ENCODE results near the gene FGFR3.

FGFR3 gene

DNA sequence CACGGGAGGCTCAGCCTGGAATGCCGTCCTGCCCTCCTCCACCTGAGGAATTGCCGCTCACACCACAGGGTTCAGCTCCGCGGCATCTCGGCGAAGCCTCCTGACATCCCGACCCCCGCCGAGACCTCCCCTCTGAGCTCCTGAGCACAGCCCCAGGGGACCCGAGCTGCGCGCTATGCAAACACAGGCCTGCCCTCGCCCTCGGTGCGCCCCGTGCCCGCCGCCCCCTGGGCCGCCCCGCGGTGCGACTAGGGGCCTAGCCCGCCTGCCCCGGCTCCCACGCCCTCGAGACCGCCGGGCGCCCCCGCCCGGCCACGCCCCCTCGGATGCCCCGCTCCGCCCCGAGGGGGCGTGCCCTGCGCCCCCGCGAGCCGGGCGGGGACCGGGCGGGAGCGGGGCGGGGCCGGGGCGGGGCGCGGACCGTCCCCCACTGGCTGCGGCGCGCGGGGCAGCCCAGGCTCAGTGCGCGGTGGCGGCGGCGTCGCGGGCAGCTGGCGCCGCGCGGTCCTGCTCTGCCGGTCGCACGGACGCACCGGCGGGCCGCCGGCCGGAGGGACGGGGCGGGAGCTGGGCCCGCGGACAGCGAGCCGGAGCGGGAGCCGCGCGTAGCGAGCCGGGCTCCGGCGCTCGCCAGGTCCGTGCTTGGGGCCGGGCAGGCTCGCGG lies at the start of gene FGFR3:
Gene FGFR3 (plus strand): TSS at position 462 of the 664 bp plus-strand sequence. CDS start 642 bp downstream, outside the sequence.
- peak in 1 of 2 donors; percentile 17 for DNase-seq (ENCODE audit: low read depth in 2 of 2)

DNA sequence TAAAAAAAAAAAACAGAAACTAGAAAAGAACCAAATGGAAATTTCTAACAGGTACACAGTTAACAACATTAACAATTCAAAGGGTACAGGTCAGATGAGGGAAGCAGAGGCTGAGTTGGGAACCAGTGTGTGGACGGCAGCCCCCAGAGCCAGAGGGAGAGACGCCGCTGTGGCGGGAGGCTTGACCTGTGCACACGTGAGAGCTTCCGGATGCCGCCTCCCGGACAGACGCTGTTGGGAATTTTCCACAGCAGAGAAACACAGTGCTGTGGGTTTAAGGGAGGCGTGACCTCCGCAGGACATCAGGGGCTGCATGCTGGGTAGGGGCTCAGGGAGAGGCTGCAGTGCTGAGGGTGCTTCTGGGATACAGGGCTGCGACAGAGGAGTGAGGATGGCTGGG lies 49.5 kb upstream of the FGFR3 start:
- no peak for DNase-seq (ENCODE audit: low read depth in 2 of 2)

DNA sequence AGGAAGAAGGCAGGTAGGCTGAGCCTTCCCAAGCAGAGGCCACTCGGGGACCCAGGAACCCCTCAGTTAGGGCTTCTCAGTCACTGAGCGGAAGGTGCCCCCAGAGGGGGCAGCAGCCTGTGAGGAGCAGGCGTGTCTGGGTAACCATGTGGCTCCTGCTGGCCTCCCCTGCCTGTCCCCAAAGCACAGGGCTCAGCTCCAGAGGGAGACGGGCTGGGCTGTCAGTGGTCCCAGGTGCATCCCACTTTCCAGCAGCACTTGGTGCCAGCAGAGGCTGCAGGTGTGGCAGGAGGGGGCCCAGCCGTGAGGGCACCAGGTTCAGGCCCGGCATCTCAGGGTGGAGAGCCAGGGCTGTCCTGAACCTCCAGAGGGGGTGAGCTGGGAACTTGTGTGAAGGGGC lies 49.1 kb upstream of the FGFR3 start:
- DNase-seq (ENCODE audit: low read depth in 2 of 2), result no peak

DNA sequence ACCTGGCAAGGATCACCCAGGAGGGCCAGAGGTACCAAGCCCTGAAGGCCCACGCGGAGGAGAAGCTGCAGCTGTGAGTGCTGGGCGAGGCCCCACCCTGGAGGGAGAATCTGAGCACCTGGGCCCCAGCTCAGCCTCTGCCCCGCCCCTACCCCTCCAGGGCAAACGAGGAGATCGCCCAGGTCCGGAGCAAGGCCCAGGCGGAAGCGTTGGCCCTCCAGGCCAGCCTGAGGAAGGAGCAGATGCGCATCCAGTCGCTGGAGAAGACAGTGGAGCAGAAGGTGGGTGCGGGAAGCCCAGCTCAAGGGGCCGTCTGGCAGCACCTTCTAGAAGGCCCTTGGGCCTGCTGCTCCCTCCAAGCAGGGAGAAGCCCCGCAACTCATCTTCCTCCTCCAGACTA lies 48.5 kb upstream of the FGFR3 start:
- DNase-seq (ENCODE audit: low read depth in 2 of 2), result no peak

DNA sequence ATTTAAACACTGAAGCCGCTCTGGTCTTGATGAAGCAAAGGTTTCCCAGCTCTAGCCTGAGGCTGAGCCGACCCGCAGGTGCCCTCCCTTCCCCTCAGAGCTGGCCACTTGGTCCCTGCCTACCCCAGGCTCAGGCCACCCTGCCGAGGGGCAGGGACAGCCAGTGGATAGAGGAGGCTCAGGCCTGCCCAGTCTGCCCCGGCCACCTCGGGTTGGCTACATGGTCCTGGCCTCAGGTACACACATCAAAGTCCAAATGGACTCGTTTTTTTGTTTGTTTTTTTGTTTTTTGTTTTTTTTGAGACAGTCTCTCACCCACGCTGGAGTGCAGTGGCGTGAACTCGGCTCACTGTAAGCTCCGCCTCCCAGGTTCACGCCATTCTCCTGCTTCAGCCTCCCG lies 47.9 kb upstream of the FGFR3 start:
- no peak for DNase-seq (ENCODE audit: low read depth in 2 of 2)

DNA sequence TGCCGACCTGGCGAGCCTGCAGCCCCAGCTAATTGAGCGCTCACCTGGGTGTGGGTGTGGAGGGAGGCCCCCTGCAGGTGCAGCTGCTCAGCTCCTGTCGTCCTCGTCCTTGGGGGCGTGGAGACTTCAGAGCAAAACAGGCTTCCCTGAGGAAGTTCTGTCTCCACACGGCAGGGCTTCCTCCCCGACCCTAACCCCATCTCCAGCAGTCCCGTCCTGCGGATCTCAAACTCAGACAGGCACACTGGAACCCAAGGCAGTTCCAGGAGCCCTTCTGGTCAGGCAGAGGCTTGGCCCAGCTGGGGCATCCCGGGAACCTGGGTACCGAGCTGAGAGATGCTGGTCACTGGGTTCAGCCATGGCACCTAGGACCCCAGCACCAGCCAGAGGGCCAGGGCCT lies 47.4 kb upstream of the FGFR3 start:
- DNase-seq (ENCODE audit: low read depth in 2 of 2), result no peak

DNA sequence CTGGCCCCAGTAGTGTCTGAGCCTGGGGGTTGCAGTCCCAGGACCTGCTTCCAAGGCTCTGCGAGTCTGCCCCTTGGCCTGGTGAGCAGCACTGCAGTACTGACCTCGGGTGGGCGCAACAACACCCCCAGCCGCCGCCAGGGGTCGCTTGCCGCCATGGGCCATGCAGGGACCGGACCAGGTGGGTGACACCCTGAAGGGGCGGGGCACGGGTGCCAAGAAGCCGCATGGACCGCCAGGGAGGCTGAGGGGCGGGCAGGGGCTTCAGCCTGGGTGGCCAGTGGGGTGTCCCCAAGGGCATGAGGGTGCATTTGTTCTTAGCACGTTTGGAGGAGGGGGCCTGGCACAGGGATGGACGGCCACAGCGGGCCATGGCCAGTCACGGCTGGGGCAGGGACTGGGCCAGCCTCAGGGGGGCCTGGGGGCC lies 46.8 kb upstream of the FGFR3 start:
- peak; percentile 77 to 82 for DNase-seq (ENCODE audit: low read depth in 2 of 2)

DNA sequence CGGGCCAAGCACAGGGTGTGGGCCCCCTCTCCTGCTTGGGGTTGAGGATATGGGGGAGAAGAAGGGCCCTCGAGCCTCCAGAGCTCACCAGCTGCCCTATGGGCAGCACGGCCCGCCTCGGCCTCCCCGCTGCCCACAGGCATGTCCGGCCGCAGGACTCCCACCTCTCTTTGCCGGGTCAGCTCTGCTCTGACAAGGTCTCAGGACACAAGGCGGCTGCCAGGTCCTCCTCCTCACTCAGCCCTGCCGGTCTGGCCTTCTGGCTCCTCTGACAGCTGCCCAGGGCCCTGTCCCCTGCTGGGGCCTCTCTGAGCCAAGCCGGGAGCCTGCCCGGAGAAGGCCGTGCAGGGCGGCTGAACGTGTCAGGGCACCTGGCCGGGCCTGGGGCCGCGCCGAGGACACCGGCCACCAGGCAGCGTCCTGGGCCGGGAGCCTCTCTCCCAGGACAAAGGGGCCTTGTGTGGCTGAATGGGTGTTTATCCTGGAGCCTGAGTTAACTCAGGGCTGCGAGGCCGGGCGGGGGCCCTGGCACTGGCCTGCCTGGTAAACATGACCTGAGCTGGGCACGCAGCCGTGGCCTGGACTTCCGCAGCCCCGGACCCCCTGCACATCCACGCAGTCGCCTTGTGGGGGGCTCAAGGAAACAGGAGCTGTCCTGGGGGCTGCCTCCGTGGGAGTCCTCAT lies 46.0 kb upstream of the FGFR3 start:
- no peak for DNase-seq (ENCODE audit: low read depth in 2 of 2)

DNA sequence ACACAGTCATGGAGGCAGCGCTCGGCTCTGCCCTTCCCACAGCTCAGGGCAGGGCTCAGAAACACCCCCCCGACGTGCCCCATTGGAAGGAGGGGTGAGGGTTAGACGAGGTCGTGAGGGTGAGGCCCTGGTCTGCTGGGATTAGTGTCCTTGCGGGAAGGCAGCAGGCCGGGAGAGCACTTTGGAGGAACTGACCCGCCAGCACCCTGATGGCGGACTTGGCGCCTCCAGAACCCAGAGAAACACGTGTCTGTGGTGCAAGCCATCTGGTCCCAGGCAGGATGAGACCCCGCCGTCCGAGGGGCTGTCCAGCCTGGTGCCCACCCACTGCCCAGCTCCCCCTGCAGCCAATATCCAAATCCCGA lies 45.5 kb upstream of the FGFR3 start:
- DNase-seq (ENCODE audit: low read depth in 2 of 2), result no peak

DNA sequence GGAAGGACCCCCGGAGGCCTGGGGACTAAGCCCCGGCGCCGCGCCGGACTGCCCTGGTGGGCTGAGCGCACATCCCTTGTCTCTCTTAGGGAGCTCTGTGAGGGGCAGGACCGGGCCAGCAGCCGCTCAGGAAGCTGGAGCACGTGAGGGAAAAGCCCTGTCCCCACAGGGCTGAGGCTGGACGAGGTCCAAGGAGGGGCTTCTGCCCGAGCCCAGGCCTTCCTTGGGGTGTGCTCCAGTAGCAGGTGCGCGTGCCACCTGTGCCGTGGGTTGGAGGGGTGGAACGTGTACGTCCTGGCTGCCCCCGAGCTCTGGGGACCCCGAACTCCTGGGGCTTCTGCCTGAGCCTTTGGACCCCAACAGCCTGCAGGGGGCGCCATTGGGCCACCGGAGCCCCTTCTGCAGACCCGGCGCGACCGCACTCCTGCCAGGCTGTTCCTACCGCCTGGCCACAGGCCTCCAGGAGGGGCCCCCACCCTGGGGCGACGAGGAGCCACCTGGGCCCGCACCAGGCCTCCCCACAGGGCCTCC lies 44.6 kb upstream of the FGFR3 start:
- peak; percentile 72 to 77 for DNase-seq (ENCODE audit: low read depth in 2 of 2)

DNA sequence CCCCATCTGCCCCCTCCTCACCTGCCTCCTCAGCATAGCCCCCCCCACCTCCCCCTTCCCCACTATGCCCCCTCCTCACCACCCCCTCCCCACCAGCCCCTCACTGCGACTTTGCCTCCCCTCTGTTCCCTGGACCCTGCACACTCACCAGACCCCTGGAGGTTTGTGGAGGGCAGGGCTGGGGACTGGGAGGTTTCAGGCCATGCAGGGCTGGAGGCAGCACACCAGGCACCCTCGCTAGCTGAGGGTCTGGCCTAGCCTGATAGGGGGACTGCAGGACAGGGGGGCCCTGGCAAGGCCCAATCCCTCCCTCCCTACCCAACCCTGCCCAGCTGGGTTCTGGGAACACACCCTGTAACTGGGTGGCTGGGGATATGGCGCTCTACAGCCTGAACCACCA lies 43.7 kb upstream of the FGFR3 start:
- DNase-seq (ENCODE audit: low read depth in 2 of 2), result no peak

DNA sequence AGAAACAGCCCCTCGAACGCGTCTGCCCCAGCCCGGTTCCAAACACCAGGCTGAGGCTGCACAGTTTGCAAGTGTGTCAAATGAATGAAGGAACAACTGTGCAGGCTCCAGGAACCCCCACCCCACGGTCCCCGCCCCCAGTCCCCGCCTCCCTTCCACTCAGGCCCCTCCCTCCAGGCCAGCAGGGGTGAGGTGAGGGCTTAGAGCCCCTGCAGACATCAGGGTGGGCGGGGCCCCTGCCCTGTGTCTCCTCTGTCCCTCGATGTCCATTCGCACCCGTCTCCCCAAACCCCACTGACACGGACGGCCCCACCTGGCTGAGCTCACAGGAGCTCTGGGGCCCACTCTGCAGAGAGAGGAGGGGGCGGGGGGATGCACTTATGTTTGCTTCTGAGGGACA lies 43.3 kb upstream of the FGFR3 start:
- DNase-seq (ENCODE audit: low read depth in 2 of 2), result no peak

DNA sequence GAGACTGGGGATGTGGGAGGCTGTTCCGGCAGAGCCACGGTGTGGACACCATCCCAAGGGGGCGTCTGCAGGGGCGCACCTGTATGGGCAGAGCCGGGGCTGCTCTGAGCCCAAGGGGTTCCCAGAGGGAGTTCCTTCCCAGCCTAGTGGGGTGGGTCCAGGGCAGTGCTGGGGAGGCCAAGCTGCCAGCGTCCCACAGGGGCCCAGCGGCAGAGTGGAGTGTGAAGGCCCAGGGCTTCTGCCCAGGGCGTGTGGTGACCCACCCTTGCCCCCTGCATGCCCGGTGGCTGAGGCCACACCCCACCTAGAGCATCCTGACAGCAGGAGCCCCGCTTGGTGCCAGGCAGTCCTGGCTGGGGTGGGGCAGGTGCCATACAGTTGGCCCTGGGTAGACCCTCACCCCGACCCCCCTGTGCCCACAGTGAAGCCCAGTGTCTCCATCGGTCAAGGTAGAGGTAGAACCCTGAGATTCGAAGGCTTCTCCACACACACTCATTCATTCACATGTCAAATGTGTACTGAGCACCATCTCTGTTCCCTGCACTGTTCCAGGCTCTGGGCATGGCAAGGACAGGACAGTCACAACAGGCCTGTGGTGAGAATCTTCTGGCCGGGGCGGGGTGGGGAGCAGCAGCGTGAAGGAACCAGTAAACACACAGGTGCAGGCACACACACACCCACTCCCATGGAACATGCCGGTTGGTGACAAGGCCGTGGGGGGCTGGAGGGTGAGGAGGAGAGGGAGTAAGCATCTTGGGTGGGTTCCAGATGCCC lies 42.5 kb upstream of the FGFR3 start:
- DNase-seq (ENCODE audit: low read depth in 2 of 2), result no peak

DNA sequence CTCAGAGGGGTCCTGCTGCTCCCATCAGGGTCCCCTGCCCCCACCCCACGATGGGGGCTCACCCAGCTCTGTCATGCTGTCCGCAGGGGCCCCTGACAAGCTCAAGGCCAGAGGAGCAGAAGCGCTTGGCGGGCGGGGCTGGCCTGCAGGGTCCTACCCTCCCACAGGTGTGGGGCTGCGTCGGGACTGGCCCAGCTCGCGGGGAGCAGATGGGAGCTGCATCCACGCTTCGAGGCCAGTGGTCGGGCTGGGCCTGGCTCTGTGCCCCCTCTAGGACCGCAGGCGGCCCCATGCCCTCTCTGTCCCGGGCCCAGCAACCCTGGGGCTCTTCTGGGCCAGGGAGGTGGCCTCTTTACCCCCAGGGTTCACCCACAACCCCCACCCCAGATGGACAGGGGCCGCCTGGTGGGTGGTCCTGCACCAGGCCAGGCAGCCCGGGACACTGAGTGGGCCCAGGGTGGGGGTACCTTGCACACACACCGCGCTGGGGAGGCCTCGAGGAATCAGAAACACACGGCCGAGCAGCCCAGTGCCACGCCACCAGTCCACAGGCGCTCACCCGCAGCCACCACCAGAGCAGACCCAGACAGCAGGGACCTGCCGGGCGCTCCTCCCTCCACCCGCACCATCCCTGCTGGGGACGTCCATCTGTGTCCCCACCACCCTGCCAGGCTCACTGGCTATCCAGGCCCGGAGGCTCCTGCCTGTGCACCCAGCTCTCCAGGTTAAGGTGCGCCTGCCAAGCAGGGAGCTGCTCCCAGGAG lies 41.8 kb upstream of the FGFR3 start:
- DNase-seq (ENCODE audit: low read depth in 2 of 2), result no peak

DNA sequence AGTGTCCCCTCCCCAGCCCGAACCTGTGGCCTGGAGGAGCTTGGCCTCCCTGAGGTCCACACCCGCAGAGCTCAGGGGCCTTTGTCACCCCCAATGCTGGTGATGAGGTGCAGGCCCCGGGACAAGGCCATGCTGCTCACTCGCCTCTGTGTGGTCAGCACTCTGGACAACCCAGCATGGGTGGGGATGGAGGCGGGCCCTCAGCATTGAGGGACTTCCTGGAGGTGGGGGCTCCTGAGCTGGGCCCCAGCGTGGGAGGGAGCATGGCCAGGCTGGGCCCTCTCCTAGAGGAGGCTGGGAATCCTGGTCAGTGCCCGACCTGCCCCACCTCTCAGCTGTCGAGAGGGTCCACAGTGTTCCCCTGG lies 41.2 kb upstream of the FGFR3 start:
- DNase-seq (ENCODE audit: low read depth in 2 of 2), result no peak

DNA sequence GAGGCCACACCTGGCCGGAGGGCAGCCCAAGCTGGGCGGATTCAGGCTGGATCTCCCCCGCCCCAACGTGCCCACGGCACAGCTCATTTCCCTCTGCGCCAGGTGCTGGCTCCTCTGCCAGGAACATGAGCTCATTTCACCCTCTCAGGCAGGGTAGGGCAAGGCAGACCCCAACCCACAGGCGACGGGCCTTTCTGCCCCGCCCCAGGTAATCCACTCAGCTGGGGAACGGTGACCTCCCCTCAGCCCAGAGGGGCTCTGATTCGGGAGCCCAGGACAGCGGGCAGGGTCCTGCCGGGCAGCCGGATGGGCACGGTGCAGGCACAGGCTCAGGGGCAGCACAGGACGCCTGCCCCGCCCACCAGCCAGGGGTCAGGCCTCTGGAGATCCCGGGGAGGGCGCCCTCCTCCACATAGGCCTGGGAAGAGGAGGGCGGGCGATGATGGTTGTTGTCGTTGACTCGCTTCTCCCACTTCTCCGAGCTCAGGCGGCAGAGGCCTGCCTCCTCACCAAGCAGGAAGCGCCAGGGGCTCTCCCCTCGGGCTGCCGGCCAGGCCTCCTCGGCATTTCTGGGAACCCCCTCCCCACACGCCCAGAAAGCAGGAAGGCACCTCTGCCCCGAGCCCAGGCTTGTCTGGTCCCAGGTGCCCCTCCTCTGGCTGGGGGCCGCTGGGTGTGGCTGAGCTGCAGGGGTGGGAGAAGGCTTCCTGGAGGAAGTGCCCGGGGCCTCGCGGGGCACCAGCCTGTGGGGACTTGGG lies 40.6 kb upstream of the FGFR3 start:
- DNase-seq (ENCODE audit: low read depth in 2 of 2), result peak; percentile 18 to 30

DNA sequence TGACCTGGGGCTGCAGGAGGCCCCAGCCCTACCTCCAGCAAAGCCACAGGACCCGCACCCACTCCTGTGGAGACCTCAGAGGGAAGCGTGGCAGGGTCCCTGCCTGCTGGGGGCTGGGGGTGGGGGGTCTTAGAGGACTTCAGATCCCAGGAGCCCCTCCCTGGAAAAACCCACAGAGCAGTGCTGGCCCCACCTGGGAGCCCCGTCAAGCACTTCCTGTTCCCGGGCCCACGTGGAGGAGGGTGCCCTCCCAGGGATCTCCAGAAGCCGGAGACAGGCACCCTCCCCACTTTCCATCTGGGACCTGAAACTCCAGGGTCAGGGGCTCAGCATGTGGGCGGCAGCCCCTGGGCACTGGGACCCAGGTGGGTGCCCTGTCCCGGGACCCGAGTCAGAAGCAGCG lies 39.8 kb upstream of the FGFR3 start:
- no peak for DNase-seq (ENCODE audit: low read depth in 2 of 2)

DNA sequence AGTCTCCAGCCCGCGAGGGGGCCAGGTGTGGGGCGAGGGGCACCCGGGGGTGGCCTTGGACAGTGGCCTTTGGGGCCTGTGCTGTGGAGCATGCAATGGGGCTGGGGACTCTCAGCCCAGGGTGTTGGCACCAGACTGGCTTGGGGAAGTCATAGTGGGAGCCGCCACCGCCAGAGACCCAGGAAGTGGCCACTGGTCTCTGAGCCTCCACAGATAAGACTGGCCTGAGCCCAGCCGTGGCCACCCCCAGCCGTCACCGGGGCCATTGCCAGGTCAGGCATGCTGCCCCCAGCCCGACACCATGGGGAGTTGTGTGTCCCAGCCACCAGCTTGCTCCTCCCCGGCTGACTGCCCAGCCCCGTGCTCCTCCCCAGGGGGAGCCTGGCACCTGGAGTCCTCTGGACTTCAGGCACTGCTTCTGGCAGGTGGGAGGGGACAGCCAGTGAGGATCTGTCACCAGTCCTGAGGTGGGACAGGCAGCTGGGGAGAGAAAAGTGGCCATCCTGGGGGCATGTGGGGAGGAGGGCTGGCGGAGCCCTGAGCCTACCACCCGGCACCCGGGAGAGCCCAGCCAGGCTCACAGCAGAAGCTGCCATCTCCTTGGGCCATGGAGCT lies 39.3 kb upstream of the FGFR3 start:
- no peak for DNase-seq (ENCODE audit: low read depth in 2 of 2)

DNA sequence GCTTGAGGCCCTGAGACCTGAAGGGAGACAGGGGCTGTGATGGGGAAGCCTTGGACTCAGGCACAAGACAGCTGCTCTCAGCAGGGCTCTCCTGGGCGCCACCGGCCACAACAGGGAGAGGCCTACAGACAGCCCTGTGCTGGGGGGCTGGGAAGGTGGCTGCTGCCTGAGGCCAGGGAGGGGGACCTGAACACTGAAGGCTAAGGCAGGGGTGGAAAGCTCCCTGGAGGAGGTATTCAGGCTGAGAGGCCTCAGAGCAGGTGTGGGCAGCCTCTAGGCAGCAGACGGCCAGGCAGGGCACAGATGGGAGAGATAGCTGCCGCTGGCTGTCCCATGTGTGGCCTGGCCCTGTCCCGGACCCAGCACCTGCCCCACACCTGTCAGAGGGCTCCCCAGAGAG lies 38.8 kb upstream of the FGFR3 start:
- DNase-seq (ENCODE audit: low read depth in 2 of 2), result no peak

DNA sequence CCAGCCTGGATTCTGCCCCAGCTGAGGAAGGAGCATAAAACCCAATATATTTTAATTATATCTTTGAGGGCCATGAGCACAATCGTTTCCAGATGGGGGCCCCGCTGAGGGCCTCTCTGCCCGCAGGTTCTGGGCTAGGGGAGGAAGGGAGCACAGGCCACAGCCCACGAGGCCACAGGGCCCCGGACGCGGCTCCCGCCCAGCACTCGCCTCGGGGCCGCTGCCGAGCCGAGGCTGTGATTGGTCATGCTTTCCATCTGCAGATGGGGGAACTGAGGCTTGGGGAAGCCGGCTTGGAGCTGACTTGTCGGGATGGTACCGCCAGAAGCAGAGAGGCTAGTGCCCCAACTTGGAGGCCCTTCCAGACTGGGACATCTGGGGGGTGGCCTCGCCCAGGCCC lies 37.8 kb upstream of the FGFR3 start:
- DNase-seq (ENCODE audit: low read depth in 2 of 2), result no peak

DNA sequence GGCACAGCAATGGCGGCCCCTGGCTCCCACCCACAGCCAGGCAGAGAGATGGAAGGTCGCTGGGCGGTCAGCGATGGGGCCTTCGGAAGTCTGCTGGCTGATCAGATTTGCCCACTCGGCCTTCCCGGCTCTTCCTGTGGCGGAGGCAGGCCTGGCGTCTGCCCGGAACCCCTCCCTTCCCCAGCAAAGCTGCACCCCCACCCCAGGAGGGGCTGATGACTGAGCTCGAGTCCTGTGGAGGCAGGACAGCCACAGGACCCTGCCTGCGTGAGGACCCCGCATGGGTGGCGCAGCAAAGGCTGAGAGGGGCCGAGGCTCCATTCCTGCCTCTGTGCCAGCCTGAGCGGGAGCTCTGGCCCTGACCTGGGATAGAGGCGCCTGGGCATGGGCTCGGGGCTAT lies 37.0 kb upstream of the FGFR3 start:
- DNase-seq (ENCODE audit: low read depth in 2 of 2), result no peak
